ENCODE data around the gene PEX5L. TPM values are rescaled to one million over a fixed set of nuclear protein-coding genes. Genes with fewer than 3 reads are reported as not detected.

PEX5L gene
- total and polyA plus RNA-seq, 10 of the 15 experiments (the other 5 are each of a cell fraction or from before 2014, with no cell fraction given): 0.11 to 17.0 (median 0.50) TPM

DNA sequence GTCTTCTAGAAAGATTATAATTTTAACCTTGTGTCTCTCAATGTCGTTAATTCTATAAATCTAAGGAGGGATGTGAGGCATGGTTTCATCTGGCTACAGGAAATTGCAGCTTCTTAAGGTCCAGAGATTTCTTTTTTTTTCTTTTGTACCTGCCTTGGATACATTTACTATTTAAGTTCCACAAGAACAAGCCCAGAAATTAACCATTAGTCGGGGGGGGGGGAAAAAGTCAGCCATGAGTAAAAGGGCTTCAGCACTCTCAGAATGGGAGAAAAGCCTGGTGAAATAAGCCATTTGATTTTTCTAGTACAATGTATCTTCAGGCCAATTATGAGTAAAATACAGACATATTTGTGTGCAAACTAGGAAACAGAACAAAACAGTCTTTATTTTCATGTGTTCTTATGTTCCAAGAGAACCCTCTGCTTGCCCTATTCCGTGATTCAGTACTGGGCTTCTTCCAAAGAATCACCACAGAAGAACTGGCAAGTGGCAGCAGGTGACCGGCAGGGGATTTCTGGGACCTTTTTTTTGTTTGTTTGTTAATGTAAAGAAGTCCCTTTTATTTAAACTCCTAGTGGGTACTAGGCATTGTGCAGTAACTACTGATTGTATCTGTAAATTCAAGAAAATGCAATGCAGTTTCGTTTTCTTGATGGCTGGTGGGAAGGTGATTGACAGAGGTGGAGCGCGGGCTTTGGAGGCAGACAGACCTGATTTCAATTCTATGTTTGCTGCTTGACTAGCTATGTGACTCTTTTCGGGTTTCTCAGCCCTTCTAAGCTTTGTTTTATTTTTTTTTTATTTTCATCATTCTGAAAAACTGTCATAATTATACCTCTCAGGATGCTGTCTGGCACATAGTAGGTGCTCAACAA, 82.5 kb downstream of the PEX5L start:
- ChIA-PET CTCF (interaction anchor here (2.1 to 3.2 kb wide), 2 partner anchors 25 to 64 kb away, joined by 4 to 14 read pairs; no protein-coding TSS in a partner anchor), POLR2A (interaction anchor here (0.6 to 1.1 kb wide), 4 partner anchors 13 to 68 kb away, joined by 3 to 5 read pairs (median 4); no protein-coding TSS in a partner anchor), RAD21 (ENCODE audit: unreplicated experiment) (interaction anchor here (0.7 to 2.1 kb wide), 4 partner anchors 14 to 37 kb away, joined by 3 to 9 read pairs (median 3); no protein-coding TSS in a partner anchor), SMC1A (ENCODE audit: uncharacterized antibody, unreplicated experiment) (interaction anchor here (0.8 to 2.1 kb wide), 9 partner anchors 10 to 378 kb away, joined by 3 to 10 read pairs (median 3); no protein-coding TSS in a partner anchor)
- DNase-seq (ENCODE audit: low read depth, low spot score) (no peak), ATAC-seq (no peak), FAIRE-seq (no peak)
- BruUV-seq (replicated peaks): no TSS peak
- Histone ChIP-seq H3K27ac (ENCODE audit: control insufficient read depth, insufficient read depth) (no peak overlapping the region), H4K20me1 (ENCODE audit: control insufficient read depth, insufficient read depth) (no peaks in the 10 kb centered on the region), H2AFZ (ENCODE audit: control insufficient read depth, low read depth, low read length) (no peak overlapping the region), H3K36me3 (ENCODE audit: control insufficient read depth in 2 of 2, insufficient read depth in 2 of 2, low read length in 1 of 2) (no peaks in the 10 kb centered on the region), H3K4me3 (no peak overlapping the region), H3K9me3 (replicated peaks; ENCODE audit: control insufficient read depth, insufficient read depth, low read length) (peaks cover 3% of the 10 kb centered on the region; the same call in 2 of the 3 replicates), H3K79me2 (ENCODE audit: control insufficient read depth, insufficient read depth, low read length) (no peaks in the 10 kb centered on the region), H3K4me2 (ENCODE audit: control insufficient read depth, insufficient read depth) (no peak overlapping the region), H3K4me1 (ENCODE audit: control insufficient read depth, insufficient read depth, low read length) (peaks cover 18% of the 10 kb centered on the region), H3K9ac (ENCODE audit: control insufficient read depth, insufficient read depth, low read length) (no peak overlapping the region), H3K27me3 (replicated peaks in 1 of 2; ENCODE audit: control insufficient read depth in 2 of 2, insufficient read depth in 2 of 2, low read length in 1 of 2) (no peaks in the 10 kb centered on the region)
- in situ Hi-C loops (cut with MboI) (loop anchor here (25.0 kb wide), 2 partner anchors 892 to 1442 kb away; partner anchors contain the start of gene ZMAT3), intact Hi-C loops (cut with micrococcal nuclease; ENCODE audit: unreplicated experiment) (loop anchor here (10.0 kb wide), 1 partner anchor 311 kb away; no protein-coding TSS in a partner anchor)
- WGBS (ENCODE audit: insufficient coverage, insufficient replicate concordance, low lambda C conversion rate, missing lambda C conversion rate): 78% methylated on average over 7 of the region's 8 CpGs
- no peak for TF ChIP-seq YY1 (IDR thresholded peaks at IDR 0.05; ENCODE audit: low read depth, low read length)
- TF ChIP-seq PKNOX1 (IDR thresholded peaks at IDR 0.05): peak; percentile 27; the same call in 1 of the 2 replicates
- TF ChIP-seq MEF2A (IDR thresholded peaks at IDR 0.05; ENCODE audit: insufficient read depth, low read depth, low read length): no peak
